Ascending aorta (tissue), 2 donors: ENCODE data around the gene UNC79. TPM values are rescaled to one million over a fixed set of nuclear protein-coding genes. Genes with fewer than 3 reads are reported as not detected.

Source experiments
- DNase-seq, 2 donors: peaks; one replicate each; pipeline ENCODE4 v3.0.0-alpha.2; 2019; ENCODE audit warnings: low spot score in 2 of 2
- H3K27ac ChIP-seq, 2 donors: fragments of 200-600 bp; sonication (generic); one replicate each; pipeline ENCODE4 v1.5.1; 2016 to 2017; ENCODE audit warnings: mild to moderate bottlenecking in 1 of 2
- H3K27me3 ChIP-seq: fragments of 200-600 bp; sonication (generic); one replicate; pipeline ENCODE4 v1.5.1; 2017
- H3K36me3 ChIP-seq, 2 donors: fragments of 200-600 bp; sonication (generic); one replicate each; pipeline ENCODE4 v1.5.1; 2016
- H3K4me1 ChIP-seq, 2 donors: fragments of 200-600 bp; sonication (generic); one replicate each; pipeline ENCODE4 v1.5.1; 2016 to 2017; ENCODE audit warnings: mild to moderate bottlenecking in 1 of 2
- H3K4me3 ChIP-seq, 2 donors: fragments of 200-600 bp; sonication (generic); one replicate each; pipeline ENCODE4 v1.5.1; 2016 to 2017; ENCODE audit warnings: mild to moderate bottlenecking in 1 of 2
- H3K9me3 ChIP-seq, 2 donors: fragments of 200-600 bp; sonication (generic); one replicate each; pipeline ENCODE4 v1.5.1; 2016
- intact Hi-C: fragments of 100-400 bp; cut with DNase I; formaldehyde crosslinking; loops from one replicate; pipeline ENCODE4 v1.15.1; 2023
- total RNA-seq: library from RNA; depleted of rRNA; stranded (reverse); fragments of >200 nt; gene quantifications from one replicate; pipeline ENCODE4 v1.1.0, GENCODE V29; 2016
- TF ChIP-seq, protein P1 (sequence below), 3 experiments: fragments of 200-600 bp in 2 of 3; fragments of 450-650 bp in 1 of 3; sonication (generic) in 2 of 3; IDR thresholded peaks; one replicate each; pipeline ENCODE4 v1.5.1; 2016 to 2019; ENCODE audit warnings: antibody characterized with exemption in 3 of 3, mild to moderate bottlenecking in 1 of 3, moderate library complexity in 1 of 3

Gene UNC79
- total RNA-seq, 1 donor from 2014 or later = not detected

DNA sequence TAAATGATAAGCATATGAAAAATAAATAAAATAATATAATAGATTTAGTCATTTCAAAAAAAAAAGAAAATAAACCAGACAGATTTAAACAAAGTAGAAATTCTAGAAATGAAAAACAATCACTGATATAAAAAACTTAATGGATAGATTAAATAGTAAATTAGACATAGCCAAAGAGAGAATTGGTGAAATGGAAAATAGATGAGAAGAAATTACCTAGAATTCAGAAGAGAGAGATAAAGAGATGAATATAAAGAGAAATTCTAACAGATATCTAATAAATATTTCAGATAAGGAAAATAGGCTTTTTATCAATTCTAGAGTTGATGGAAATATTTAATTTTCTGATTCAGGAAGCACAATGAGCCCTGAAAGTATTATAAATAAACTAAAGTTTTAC is 234.4 kb downstream of the UNC79 start:
- DNase-seq = no peak
- intact Hi-C loops = no loop called here
- Histone ChIP-seq H3K4me1 (no peaks in the 10 kb centered on the region), H3K4me3 (no peak overlapping the region), H3K27ac (no peak overlapping the region), H3K36me3 (no peaks in the 10 kb centered on the region), H3K9me3 (peaks cover 0 to 9% of the 10 kb centered on the region in 2 donors), H3K27me3 (no peaks in the 10 kb centered on the region)
- TF ChIP-seq, protein P1, sequence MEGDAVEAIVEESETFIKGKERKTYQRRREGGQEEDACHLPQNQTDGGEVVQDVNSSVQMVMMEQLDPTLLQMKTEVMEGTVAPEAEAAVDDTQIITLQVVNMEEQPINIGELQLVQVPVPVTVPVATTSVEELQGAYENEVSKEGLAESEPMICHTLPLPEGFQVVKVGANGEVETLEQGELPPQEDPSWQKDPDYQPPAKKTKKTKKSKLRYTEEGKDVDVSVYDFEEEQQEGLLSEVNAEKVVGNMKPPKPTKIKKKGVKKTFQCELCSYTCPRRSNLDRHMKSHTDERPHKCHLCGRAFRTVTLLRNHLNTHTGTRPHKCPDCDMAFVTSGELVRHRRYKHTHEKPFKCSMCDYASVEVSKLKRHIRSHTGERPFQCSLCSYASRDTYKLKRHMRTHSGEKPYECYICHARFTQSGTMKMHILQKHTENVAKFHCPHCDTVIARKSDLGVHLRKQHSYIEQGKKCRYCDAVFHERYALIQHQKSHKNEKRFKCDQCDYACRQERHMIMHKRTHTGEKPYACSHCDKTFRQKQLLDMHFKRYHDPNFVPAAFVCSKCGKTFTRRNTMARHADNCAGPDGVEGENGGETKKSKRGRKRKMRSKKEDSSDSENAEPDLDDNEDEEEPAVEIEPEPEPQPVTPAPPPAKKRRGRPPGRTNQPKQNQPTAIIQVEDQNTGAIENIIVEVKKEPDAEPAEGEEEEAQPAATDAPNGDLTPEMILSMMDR (IDR thresholded peaks at IDR 0.05) = no peak

DNA sequence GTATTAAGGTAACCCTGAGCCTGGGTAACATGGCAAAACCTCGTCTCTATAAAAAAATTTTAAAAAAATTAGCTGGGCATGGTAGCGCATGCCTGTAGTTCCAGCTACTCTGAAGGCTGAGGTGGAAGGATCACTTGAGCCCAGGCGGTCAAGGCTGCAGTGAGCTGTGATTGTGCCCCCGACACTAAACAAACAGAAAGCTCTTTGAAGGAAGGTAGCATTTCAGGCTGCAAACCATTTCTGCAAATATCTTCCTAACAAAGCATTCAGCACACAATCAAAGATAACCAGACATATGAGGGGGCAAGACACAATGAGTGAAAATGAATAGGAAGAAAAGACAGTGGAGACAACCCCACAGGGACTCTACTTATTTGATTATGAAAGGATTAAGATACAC is 238.9 kb downstream of the UNC79 start:
- Histone ChIP-seq H3K4me3 (no peak overlapping the region), H3K27me3 (no peaks in the 10 kb centered on the region), H3K9me3 (peaks cover 0 to 7% of the 10 kb centered on the region in 2 donors), H3K36me3 (no peaks in the 10 kb centered on the region), H3K4me1 (no peaks in the 10 kb centered on the region), H3K27ac (no peak overlapping the region)
- intact Hi-C loops = no loop called here
- TF ChIP-seq, protein P1 (IDR thresholded peaks at IDR 0.05) = no peak
- no peak for DNase-seq

DNA sequence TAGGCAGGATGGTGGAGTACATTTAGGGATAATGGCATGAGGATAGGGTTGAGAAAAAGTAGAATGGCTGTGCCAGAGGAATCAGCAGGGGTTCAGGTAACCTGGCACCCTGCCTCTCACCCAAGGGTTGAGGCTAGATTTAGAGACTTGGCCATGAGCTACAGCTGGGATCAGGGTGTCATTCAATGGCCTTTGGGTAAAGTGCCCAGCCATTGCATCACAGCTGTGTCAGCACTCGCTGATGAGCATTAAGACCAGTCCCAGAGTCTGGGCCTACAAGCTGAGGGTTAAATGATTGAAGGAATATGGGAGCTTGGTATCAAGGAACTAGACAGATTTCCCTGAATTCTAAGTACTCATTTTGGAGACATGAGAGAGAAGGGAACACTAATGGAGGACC is 243.6 kb downstream of the UNC79 start:
- H3K4me3 ChIP-seq = no peak overlapping the region
- no peaks in the 10 kb centered on the region for H3K36me3 ChIP-seq
- H3K27me3 ChIP-seq = no peaks in the 10 kb centered on the region
- TF ChIP-seq, protein P1 (IDR thresholded peaks at IDR 0.05) = no peak
- DNase-seq = no peak
- H3K4me1 ChIP-seq = no peaks in the 10 kb centered on the region
- no peaks in the 10 kb centered on the region for H3K9me3 ChIP-seq
- no peak overlapping the region for H3K27ac ChIP-seq
- intact Hi-C loops = no loop called here

DNA sequence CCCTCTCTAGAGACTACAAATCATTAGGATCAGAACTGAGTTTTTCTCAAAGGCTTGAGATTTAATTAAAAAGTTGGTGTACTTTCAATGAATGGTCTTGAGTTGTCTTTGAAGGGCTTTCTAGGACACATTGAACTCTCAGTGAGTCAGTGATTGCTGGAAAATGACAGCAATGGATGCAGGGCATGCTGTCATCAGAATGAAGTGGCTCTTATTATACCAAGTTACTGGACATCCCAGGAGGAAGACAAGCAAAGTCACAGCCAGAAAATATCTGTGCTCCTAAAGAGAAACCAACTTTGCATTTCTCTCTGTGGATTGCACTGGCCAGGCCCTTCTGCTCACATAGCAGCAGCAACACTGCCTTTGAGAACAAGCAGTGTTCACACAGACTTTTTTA is 244.9 kb downstream of the UNC79 start:
- no peak for DNase-seq
- no peaks in the 10 kb centered on the region for H3K36me3 ChIP-seq
- TF ChIP-seq, protein P1 (IDR thresholded peaks at IDR 0.05) = no peak
- H3K27ac ChIP-seq = no peak overlapping the region
- no peaks in the 10 kb centered on the region for H3K27me3 ChIP-seq
- intact Hi-C loops = no loop called here
- no peaks in the 10 kb centered on the region for H3K4me1 ChIP-seq
- H3K9me3 ChIP-seq = no peaks in the 10 kb centered on the region
- H3K4me3 ChIP-seq = no peak overlapping the region

DNA sequence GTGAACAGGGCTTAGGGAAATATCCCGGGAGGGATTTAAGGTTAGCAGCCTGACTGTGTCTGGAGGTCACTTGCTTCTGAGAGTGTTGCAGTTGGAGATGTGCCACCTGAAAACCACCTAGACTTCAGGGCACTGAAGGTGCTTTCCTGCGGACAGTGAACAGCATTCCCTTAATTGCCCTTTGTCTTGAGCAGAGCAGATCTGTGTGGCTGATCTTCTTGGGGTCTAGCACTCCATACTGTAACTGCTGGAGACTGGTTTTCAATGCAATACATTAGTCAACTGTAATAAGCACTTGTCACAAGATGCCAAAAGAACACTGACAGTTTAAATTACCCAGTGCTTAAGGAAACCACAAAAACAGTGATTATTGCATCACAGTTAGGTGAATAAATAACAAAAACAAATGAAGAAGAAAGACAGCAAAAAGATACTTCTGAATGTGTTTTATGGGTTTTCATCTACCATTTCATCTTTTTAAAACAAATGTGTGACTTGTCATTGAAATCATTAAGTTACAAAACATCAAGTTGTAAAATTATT is 245.7 kb downstream of the UNC79 start:
- Histone ChIP-seq H3K4me1 (no peaks in the 10 kb centered on the region), H3K36me3 (no peaks in the 10 kb centered on the region), H3K27ac (no peak overlapping the region), H3K9me3 (no peaks in the 10 kb centered on the region), H3K4me3 (no peak overlapping the region), H3K27me3 (no peaks in the 10 kb centered on the region)
- DNase-seq = no peak
- intact Hi-C loops = no loop called here
- TF ChIP-seq, protein P1 (IDR thresholded peaks at IDR 0.05) = no peak

DNA sequence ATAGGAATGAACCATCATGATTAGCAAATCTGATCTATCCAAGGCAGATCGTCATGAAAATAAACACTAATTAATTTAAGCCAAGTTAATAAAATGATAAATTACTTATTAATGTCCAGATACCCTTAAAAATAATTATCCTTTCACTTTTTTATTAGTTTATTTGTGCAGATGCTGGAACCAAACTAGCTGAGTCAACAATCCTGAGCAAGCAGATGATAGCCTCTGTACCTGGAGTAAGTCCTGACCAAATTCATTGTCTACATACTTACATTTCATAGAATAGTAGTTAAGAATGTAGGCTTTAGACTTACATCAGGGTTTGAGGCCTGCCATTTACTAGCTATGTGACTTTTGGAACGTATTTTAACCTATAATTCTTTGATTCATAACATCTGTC is 251.7 kb downstream of the UNC79 start:
- H3K27me3 ChIP-seq = no peaks in the 10 kb centered on the region
- H3K4me3 ChIP-seq = no peak overlapping the region
- no peak overlapping the region for H3K27ac ChIP-seq
- H3K36me3 ChIP-seq = no peaks in the 10 kb centered on the region
- TF ChIP-seq, protein P1 (IDR thresholded peaks at IDR 0.05) = no peak
- intact Hi-C loops = no loop called here
- no peaks in the 10 kb centered on the region for H3K4me1 ChIP-seq
- no peaks in the 10 kb centered on the region for H3K9me3 ChIP-seq
- DNase-seq = no peak
